Vagina (tissue), 2 donors: Measurements from ENCODE around the gene HMX2.

Experiments
- POLR2A ChIP-seq, 2 donors: fragments of 450-650 bp; IDR thresholded peaks; one replicate each; pipeline ENCODE4 v1.6.1; 2017; ENCODE audit warnings: antibody characterized with exemption in 2 of 2, mild to moderate bottlenecking in 2 of 2, moderate library complexity in 2 of 2
- TF ChIP-seq, protein P1 (sequence below), 3 experiments: fragments of 450-650 bp in 2 of 3; fragments of 200-600 bp in 1 of 3; sonication (generic) in 1 of 3; IDR thresholded peaks; one replicate each; pipeline ENCODE4 v1.5.1; 2017 to 2019; ENCODE audit warnings: antibody characterized with exemption in 3 of 3, mild to moderate bottlenecking in 2 of 3, moderate library complexity in 2 of 3

DNA sequence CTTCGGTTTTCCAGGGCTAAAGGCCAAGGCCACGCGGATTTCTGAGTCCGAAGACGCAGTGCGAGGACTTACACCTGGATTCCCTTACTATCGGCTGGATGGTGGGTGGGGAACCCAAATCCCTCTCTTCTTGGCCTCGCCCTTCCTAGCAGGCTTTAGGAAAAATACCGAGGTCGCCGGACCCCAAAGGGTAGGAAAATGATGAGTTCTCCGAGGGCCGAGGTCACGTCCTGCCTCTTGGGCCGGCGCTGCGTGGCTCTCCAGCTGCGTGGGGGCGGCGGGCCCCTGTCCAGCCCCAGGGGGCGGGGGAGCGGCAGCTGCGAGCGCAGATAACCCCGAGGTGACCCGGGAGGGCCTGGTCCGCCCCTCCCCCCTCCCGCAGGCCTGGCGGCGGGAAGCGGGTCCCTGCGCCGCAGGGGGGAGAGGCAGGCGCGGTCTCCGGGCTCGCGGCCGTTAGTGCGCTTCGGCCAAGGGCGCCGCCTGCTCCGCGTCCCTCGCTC is 13.0 kb upstream of the HMX2 start:
- no peak for TF ChIP-seq POLR2A (IDR thresholded peaks at IDR 0.05)
- TF ChIP-seq, protein P1, sequence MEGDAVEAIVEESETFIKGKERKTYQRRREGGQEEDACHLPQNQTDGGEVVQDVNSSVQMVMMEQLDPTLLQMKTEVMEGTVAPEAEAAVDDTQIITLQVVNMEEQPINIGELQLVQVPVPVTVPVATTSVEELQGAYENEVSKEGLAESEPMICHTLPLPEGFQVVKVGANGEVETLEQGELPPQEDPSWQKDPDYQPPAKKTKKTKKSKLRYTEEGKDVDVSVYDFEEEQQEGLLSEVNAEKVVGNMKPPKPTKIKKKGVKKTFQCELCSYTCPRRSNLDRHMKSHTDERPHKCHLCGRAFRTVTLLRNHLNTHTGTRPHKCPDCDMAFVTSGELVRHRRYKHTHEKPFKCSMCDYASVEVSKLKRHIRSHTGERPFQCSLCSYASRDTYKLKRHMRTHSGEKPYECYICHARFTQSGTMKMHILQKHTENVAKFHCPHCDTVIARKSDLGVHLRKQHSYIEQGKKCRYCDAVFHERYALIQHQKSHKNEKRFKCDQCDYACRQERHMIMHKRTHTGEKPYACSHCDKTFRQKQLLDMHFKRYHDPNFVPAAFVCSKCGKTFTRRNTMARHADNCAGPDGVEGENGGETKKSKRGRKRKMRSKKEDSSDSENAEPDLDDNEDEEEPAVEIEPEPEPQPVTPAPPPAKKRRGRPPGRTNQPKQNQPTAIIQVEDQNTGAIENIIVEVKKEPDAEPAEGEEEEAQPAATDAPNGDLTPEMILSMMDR (IDR thresholded peaks at IDR 0.05) = no peak
